KMS-11 (cell line): ENCODE measurements around the gene OLIG1.

ENCODE experiments used
- H2AFZ ChIP-seq: fragments of 200-600 bp; sonication (generic); 2 replicates; pipeline ENCODE4 v1.6.1; 2016; ENCODE audit warnings: antibody characterized with exemption, mixed run types, low read depth
- H3K27ac ChIP-seq: fragments of 200-600 bp; sonication (generic); 2 replicates; pipeline ENCODE4 v1.6.1; 2016; ENCODE audit warnings: mild to moderate bottlenecking, mixed run types
- H3K27me3 ChIP-seq: fragments of 200-600 bp; sonication (generic); 2 replicates; pipeline ENCODE4 v1.6.1; 2017; ENCODE audit warnings: mild to moderate bottlenecking, low read depth, mixed run types, moderate library complexity; ENCODE audit not compliant: insufficient read depth
- H3K36me3 ChIP-seq: fragments of 200-600 bp; sonication (generic); 2 replicates; pipeline ENCODE4 v1.6.1; 2017; ENCODE audit warnings: mild to moderate bottlenecking, mixed run types; ENCODE audit not compliant: insufficient read depth
- H3K4me1 ChIP-seq: fragments of 200-600 bp; sonication (generic); 2 replicates; pipeline ENCODE4 v1.6.1; 2016; ENCODE audit warnings: mild to moderate bottlenecking, low read depth, mixed run types; ENCODE audit not compliant: poor library complexity, severe bottlenecking
- H3K4me2 ChIP-seq: fragments of 200-600 bp; sonication (generic); 2 replicates; pipeline ENCODE4 v1.7.0; 2016; ENCODE audit warnings: mild to moderate bottlenecking, mixed run types
- H3K4me3 ChIP-seq: fragments of 200-600 bp; sonication (generic); IDR thresholded peaks from 2 replicates; pipeline ENCODE4 v1.6.1; 2017; ENCODE audit warnings: low read depth, low read length, mixed read lengths; ENCODE audit not compliant: insufficient read depth
- H3K79me2 ChIP-seq: fragments of 200-600 bp; sonication (generic); 2 replicates; pipeline ENCODE4 v1.6.1; 2016; ENCODE audit warnings: low read depth, mixed run types; ENCODE audit not compliant: insufficient read depth
- H3K9ac ChIP-seq: fragments of 200-600 bp; sonication (generic); 2 replicates; pipeline ENCODE4 v1.6.1; 2016; ENCODE audit warnings: mild to moderate bottlenecking, mixed run types
- H4K20me1 ChIP-seq: fragments of 200-600 bp; sonication (generic); 2 replicates; pipeline ENCODE4 v1.6.1; 2016; ENCODE audit warnings: mild to moderate bottlenecking, mixed run types; ENCODE audit not compliant: insufficient read depth
- TF ChIP-seq, protein P1 (sequence below): fragments of 200-600 bp; sonication (generic); conservative IDR thresholded peaks from 2 replicates; pipeline ENCODE4 v1.6.1; 2017; ENCODE audit warnings: low read depth, mild to moderate bottlenecking, antibody characterized with exemption, low read length, moderate library complexity, mixed read lengths

Gene OLIG1

DNA sequence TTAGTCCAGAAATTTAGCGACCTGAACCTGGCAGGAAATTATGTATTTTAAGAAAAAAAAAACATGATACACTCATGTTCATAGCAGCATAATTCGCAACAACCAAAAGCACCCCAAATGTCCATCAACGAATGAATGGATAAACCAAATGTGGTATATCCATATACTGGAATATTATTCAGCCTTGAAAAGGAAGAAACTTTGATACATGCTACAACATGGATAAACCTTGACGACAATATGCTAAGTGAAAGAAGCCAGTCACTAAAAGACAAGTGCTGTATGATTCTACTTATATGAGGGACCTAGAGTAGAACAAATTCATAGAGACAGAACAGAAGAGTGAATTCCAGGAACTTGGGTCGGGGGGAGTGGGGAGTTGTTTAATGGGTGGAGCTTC is 698 bp upstream of the OLIG1 start:
- H3K79me2 ChIP-seq = no peaks in the 10 kb centered on the region
- H4K20me1 ChIP-seq = no peaks in the 10 kb centered on the region
- no peak overlapping the region; the same call in 1 of the 2 replicates for H3K4me2 ChIP-seq
- H3K27me3 ChIP-seq = no peaks in the 10 kb centered on the region
- H3K36me3 ChIP-seq = no peaks in the 10 kb centered on the region
- no peak overlapping the region for H3K4me3 ChIP-seq
- H2AFZ ChIP-seq = no peak overlapping the region
- H3K27ac ChIP-seq = no peak overlapping the region
- H3K4me1 ChIP-seq = peaks cover 54% of the 10 kb centered on the region
- H3K9ac ChIP-seq = no peak overlapping the region
- TF ChIP-seq, protein P1, sequence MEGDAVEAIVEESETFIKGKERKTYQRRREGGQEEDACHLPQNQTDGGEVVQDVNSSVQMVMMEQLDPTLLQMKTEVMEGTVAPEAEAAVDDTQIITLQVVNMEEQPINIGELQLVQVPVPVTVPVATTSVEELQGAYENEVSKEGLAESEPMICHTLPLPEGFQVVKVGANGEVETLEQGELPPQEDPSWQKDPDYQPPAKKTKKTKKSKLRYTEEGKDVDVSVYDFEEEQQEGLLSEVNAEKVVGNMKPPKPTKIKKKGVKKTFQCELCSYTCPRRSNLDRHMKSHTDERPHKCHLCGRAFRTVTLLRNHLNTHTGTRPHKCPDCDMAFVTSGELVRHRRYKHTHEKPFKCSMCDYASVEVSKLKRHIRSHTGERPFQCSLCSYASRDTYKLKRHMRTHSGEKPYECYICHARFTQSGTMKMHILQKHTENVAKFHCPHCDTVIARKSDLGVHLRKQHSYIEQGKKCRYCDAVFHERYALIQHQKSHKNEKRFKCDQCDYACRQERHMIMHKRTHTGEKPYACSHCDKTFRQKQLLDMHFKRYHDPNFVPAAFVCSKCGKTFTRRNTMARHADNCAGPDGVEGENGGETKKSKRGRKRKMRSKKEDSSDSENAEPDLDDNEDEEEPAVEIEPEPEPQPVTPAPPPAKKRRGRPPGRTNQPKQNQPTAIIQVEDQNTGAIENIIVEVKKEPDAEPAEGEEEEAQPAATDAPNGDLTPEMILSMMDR = no peak

DNA sequence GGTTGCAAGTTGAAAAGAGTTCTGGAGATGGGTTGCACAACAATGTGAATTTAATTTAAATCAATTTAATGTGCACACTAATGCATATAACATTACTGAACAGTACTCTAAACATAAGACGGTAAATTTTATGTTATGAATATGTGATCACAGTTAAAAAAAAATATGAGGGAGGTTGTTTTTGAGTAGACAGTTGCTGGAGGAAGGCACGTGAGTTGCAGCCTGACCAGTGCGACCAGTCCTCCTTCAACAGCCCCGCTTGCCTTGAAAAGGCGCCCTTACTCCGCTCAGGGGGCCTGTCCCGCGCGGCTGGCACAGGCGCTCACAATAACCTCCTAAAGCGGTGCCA is 322 bp upstream of the OLIG1 start:
- H3K36me3 ChIP-seq = no peaks in the 10 kb centered on the region
- H3K4me3 ChIP-seq = no peak overlapping the region
- H2AFZ ChIP-seq = no peak overlapping the region
- H3K79me2 ChIP-seq = no peaks in the 10 kb centered on the region
- H3K9ac ChIP-seq = no peak overlapping the region
- TF ChIP-seq, protein P1 = no peak
- H3K27me3 ChIP-seq = no peaks in the 10 kb centered on the region
- H3K4me2 ChIP-seq = no peak overlapping the region; the same call in 1 of the 2 replicates
- H4K20me1 ChIP-seq = no peaks in the 10 kb centered on the region
- H3K4me1 ChIP-seq = peaks cover 50% of the 10 kb centered on the region
- H3K27ac ChIP-seq = no peak overlapping the region

DNA sequence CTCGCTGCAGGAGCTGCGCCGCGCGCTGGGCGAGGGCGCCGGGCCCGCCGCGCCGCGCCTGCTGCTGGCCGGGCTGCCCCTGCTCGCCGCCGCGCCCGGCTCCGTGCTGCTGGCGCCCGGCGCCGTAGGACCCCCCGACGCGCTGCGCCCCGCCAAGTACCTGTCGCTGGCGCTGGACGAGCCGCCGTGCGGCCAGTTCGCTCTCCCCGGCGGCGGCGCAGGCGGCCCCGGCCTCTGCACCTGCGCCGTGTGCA is 730 bp downstream of the OLIG1 start:
- Histone ChIP-seq H3K4me2 (no peak overlapping the region), H3K4me3 (no peak overlapping the region)
- TF ChIP-seq, protein P1 = no peak

DNA sequence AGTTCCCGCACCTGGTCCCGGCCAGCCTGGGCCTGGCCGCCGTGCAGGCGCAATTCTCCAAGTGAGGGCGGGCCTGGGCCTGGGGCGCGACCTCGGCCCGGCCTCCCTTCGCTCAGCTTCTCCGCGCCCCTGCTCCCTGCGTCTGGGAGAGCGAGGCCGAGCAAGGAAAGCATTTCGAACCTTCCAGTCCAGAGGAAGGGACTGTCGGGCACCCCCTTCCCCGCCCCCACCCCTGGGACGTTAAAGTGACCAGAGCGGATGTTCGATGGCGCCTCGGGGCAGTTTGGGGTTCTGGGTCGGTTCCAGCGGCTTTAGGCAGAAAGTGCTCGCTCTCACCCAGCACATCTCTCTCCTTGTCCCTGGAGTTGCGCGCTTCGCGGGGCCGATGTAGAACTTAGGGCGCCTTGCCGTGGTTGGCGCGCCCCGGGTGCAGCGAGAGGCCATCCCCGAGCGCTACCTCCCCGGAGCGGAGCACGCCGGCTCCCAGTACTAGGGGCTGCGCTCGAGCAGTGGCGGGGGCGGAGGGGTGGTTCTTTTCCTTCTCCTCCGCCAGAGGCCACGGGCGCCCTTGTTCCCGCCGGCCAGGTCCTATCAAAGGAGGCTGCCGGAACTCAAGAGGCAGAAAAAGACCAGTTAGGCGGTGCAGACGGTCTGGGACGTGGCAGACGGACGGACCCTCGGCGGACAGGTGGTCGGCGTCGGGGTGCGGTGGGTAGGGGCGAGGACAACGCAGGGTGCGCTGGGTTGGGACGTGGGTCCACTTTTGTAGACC is 1.2 kb downstream of the OLIG1 start:
- Histone ChIP-seq H3K4me3 (no peak overlapping the region), H3K79me2 (no peaks in the 10 kb centered on the region), H3K4me1 (peaks cover 43% of the 10 kb centered on the region), H3K9ac (peak overlapping the region; percentile 50), H3K36me3 (no peaks in the 10 kb centered on the region), H4K20me1 (no peaks in the 10 kb centered on the region), H2AFZ (peak overlapping the region; percentile 42; the same call in 1 of the 2 replicates), H3K27ac (peak overlapping the region; percentile 40; the same call in 1 of the 2 replicates), H3K27me3 (no peaks in the 10 kb centered on the region), H3K4me2 (peak overlapping the region; percentile 40)
- TF ChIP-seq, protein P1 = no peak

More for the DNA sequence above, 730 bp downstream of the OLIG1 start:
- Histone ChIP-seq H3K79me2 (no peaks in the 10 kb centered on the region), H3K27ac (peak overlapping the region; percentile 40; the same call in 1 of the 2 replicates), H4K20me1 (no peaks in the 10 kb centered on the region), H3K9ac (peak overlapping the region; percentile 50; the same call in 1 of the 2 replicates), H3K27me3 (no peaks in the 10 kb centered on the region), H3K4me1 (peaks cover 43% of the 10 kb centered on the region), H3K36me3 (no peaks in the 10 kb centered on the region), H2AFZ (peak overlapping the region; percentile 42; the same call in 1 of the 2 replicates)
